ENCODE results near the gene RASIP1.
A peak's percentile ranks its signal among the peaks of the same experiment; 100 is the strongest.

DNA sequence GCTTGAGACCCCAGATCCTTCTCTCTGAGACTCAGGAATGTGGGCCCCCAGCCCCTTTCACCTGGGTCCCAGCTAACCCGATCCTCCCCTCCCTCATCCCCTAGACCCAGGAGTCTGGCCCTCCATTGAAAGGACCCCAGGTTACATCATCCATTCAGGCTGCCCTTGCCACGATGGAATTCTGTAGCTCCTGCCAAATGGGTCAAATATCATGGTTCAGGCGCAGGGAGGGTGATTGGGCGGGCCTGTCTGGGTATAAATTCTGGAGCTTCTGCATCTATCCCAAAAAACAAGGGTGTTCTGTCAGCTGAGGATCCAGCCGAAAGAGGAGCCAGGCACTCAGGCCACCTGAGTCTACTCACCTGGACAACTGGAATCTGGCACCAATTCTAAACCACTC is 15.4 kb upstream of the RASIP1 start:
- TF ChIP-seq, protein P1, sequence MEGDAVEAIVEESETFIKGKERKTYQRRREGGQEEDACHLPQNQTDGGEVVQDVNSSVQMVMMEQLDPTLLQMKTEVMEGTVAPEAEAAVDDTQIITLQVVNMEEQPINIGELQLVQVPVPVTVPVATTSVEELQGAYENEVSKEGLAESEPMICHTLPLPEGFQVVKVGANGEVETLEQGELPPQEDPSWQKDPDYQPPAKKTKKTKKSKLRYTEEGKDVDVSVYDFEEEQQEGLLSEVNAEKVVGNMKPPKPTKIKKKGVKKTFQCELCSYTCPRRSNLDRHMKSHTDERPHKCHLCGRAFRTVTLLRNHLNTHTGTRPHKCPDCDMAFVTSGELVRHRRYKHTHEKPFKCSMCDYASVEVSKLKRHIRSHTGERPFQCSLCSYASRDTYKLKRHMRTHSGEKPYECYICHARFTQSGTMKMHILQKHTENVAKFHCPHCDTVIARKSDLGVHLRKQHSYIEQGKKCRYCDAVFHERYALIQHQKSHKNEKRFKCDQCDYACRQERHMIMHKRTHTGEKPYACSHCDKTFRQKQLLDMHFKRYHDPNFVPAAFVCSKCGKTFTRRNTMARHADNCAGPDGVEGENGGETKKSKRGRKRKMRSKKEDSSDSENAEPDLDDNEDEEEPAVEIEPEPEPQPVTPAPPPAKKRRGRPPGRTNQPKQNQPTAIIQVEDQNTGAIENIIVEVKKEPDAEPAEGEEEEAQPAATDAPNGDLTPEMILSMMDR (tag by site-specific recombination; IDR thresholded peaks at IDR 0.05) = no peak
- TF ChIP-seq PATZ1 (tag by site-specific recombination; IDR thresholded peaks at IDR 0.05) (peak; percentile 1; the same call in 1 of the 2 replicates), ZNF513 (tag by site-specific recombination; IDR thresholded peaks at IDR 0.05) (no peak), KLF10 (tag by site-specific recombination; IDR thresholded peaks at IDR 0.05) (no peak), KLF16 (tag by site-specific recombination; IDR thresholded peaks at IDR 0.05) (no peak), ATF2 (tag by site-specific recombination; IDR thresholded peaks at IDR 0.05; ENCODE audit: low read depth) (no peak), ZNF404 (tag by site-specific recombination; IDR thresholded peaks at IDR 0.05) (no peak), ZBTB11 (tag by site-specific recombination; conservative IDR thresholded peaks at IDR 0.05; ENCODE audit: low read depth) (no peak), ZBTB7A (tag by site-specific recombination; IDR thresholded peaks at IDR 0.05; ENCODE audit: low read depth) (no peak), ZNF23 (tag by site-specific recombination; IDR thresholded peaks at IDR 0.05; ENCODE audit: borderline replicate concordance) (no peak), ZBTB26 (tag by site-specific recombination; optimal IDR thresholded peaks at IDR 0.05) (no peak)
- TF ChIP-seq, protein P2, sequence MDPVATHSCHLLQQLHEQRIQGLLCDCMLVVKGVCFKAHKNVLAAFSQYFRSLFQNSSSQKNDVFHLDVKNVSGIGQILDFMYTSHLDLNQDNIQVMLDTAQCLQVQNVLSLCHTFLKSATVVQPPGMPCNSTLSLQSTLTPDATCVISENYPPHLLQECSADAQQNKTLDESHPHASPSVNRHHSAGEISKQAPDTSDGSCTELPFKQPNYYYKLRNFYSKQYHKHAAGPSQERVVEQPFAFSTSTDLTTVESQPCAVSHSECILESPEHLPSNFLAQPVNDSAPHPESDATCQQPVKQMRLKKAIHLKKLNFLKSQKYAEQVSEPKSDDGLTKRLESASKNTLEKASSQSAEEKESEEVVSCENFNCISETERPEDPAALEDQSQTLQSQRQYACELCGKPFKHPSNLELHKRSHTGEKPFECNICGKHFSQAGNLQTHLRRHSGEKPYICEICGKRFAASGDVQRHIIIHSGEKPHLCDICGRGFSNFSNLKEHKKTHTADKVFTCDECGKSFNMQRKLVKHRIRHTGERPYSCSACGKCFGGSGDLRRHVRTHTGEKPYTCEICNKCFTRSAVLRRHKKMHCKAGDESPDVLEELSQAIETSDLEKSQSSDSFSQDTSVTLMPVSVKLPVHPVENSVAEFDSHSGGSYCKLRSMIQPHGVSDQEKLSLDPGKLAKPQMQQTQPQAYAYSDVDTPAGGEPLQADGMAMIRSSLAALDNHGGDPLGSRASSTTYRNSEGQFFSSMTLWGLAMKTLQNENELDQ (tag by site-specific recombination; IDR thresholded peaks at IDR 0.05; ENCODE audit: low read depth) = no peak
- TF ChIP-seq, protein P3, sequence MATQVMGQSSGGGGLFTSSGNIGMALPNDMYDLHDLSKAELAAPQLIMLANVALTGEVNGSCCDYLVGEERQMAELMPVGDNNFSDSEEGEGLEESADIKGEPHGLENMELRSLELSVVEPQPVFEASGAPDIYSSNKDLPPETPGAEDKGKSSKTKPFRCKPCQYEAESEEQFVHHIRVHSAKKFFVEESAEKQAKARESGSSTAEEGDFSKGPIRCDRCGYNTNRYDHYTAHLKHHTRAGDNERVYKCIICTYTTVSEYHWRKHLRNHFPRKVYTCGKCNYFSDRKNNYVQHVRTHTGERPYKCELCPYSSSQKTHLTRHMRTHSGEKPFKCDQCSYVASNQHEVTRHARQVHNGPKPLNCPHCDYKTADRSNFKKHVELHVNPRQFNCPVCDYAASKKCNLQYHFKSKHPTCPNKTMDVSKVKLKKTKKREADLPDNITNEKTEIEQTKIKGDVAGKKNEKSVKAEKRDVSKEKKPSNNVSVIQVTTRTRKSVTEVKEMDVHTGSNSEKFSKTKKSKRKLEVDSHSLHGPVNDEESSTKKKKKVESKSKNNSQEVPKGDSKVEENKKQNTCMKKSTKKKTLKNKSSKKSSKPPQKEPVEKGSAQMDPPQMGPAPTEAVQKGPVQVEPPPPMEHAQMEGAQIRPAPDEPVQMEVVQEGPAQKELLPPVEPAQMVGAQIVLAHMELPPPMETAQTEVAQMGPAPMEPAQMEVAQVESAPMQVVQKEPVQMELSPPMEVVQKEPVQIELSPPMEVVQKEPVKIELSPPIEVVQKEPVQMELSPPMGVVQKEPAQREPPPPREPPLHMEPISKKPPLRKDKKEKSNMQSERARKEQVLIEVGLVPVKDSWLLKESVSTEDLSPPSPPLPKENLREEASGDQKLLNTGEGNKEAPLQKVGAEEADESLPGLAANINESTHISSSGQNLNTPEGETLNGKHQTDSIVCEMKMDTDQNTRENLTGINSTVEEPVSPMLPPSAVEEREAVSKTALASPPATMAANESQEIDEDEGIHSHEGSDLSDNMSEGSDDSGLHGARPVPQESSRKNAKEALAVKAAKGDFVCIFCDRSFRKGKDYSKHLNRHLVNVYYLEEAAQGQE (tag by site-specific recombination; IDR thresholded peaks at IDR 0.05) = no peak
